ENCODE measurements around the gene KAT6B.
A peak's percentile ranks its signal among the peaks of the same experiment; 100 is the strongest.

KAT6B gene

DNA sequence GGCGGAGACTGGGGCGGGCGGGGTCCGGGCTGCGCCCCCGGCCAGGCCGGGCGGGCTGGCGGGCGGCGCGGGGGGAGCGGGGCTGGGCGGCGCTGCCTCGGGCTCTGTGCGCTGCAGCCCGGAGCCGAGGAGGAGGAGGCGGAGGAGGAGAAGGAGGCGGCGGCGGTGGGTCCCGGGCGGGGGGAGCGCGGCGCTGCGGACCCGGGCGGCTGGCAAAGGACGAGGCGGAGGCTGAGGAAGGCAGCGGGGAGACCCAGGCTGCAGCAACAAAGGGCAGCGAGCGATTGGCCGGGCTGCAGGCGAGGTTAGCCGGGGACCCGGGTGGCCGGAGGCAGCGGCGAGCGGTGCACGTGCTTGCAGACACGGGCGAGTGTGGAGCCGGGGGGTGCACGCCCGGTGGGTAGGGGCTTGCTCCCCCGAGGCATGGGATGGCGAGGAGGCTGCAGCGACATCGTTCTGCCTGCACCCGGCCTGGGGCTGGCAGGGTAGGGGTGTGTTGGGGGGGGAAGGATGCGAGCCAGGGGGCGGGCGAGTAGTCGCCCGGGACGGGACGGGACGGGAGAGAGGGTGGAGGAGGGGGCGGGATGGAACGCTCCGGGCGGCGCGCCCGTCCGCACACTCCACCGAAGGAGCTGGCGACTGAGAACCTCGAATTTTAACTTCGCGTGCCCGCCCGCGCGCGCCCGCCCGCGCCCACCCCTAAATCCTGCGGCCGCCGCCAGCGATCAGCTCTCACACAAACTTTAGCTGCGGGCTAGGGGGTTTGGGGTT, 844 bp upstream of the KAT6B start (continued):
- TF ChIP-seq ZNF837 (tag by site-specific recombination; IDR thresholded peaks at IDR 0.05) (0 out of 2 replicates have a peak, but pooled peaks have one; percentile 74), MYNN (tag by site-specific recombination; IDR thresholded peaks at IDR 0.05; ENCODE audit: borderline replicate concordance) (peak; percentile 40; the same call in 1 of the 2 replicates), OVOL3 (tag by site-specific recombination; IDR thresholded peaks at IDR 0.05) (0 out of 2 replicates have a peak, but pooled peaks have one; percentile 69), ZNF239 (tag by site-specific recombination; IDR thresholded peaks at IDR 0.05) (0 out of 2 replicates have a peak, but pooled peaks have one; percentile 53), ZNF266 (tag by site-specific recombination; IDR thresholded peaks at IDR 0.05; ENCODE audit: low read depth) (peak; percentile 45; the same call in 1 of the 2 replicates), ZNF280D (tag by site-specific recombination; IDR thresholded peaks at IDR 0.05) (peak; percentile 87), TRIM28 (IDR thresholded peaks at IDR 0.05; ENCODE audit: borderline replicate concordance, low read length) (no peak), ZNF658 (tag by site-specific recombination; IDR thresholded peaks at IDR 0.05) (0 out of 2 replicates have a peak, but pooled peaks have one; percentile 42), OSR2 (tag by site-specific recombination; IDR thresholded peaks at IDR 0.05) (no peak), ZNF184 (tag by site-specific recombination; IDR thresholded peaks at IDR 0.05) (peak; percentile 66; the same call in 1 of the 2 replicates), KLF17 (tag by site-specific recombination; IDR thresholded peaks at IDR 0.05) (peak; percentile 98), ZNF701 (tag by site-specific recombination; IDR thresholded peaks at IDR 0.05) (no peak), ZNF785 (tag by site-specific recombination; IDR thresholded peaks at IDR 0.05) (peak; percentile 88), ZNF274 (IDR thresholded peaks at IDR 0.05; ENCODE audit: low read length) (no peak), ZNF274 (tag by site-specific recombination; IDR thresholded peaks at IDR 0.05; ENCODE audit: borderline replicate concordance) (no peak; the same call in 1 of the 2 replicates), ZNF114 (tag by site-specific recombination; IDR thresholded peaks at IDR 0.05) (no peak), ZFP37 (tag by site-specific recombination; IDR thresholded peaks at IDR 0.05) (peak; percentile 76; the same call in 1 of the 2 replicates), ZNF24 (tag by site-specific recombination; IDR thresholded peaks at IDR 0.05) (peak; percentile 79), ZNF391 (tag by site-specific recombination; IDR thresholded peaks at IDR 0.05; ENCODE audit: borderline replicate concordance, low read depth) (peak; percentile 97; the same call in 1 of the 2 replicates), ZNF645 (tag by site-specific recombination; IDR thresholded peaks at IDR 0.05) (no peak), ELK4 (IDR thresholded peaks at IDR 0.05; ENCODE audit: borderline replicate concordance, low read depth, low read length) (no peak), ZNF292 (tag by site-specific recombination; IDR thresholded peaks at IDR 0.05; ENCODE audit: borderline replicate concordance, low read depth) (no peak), GFI1B (tag by site-specific recombination; IDR thresholded peaks at IDR 0.05) (peak; percentile 85), MEIS1 (CRISPR knock-in tag; IDR thresholded peaks at IDR 0.05; ENCODE audit: borderline replicate concordance) (no peak), BCL11B (tag by site-specific recombination; IDR thresholded peaks at IDR 0.05; ENCODE audit: low read depth) (peak; percentile 95)
- TF ChIP-seq, protein P1, sequence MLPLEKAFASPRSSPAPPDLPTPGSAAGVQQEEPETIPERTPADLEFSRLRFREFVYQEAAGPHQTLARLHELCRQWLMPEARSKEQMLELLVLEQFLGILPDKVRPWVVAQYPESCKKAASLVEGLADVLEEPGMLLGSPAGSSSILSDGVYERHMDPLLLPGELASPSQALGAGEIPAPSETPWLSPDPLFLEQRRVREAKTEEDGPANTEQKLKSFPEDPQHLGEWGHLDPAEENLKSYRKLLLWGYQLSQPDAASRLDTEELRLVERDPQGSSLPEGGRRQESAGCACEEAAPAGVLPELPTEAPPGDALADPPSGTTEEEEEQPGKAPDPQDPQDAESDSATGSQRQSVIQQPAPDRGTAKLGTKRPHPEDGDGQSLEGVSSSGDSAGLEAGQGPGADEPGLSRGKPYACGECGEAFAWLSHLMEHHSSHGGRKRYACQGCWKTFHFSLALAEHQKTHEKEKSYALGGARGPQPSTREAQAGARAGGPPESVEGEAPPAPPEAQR (tag by site-specific recombination; IDR thresholded peaks at IDR 0.05), result 0 out of 2 replicates have a peak, but pooled peaks have one; percentile 65
- TF ChIP-seq, protein P2, sequence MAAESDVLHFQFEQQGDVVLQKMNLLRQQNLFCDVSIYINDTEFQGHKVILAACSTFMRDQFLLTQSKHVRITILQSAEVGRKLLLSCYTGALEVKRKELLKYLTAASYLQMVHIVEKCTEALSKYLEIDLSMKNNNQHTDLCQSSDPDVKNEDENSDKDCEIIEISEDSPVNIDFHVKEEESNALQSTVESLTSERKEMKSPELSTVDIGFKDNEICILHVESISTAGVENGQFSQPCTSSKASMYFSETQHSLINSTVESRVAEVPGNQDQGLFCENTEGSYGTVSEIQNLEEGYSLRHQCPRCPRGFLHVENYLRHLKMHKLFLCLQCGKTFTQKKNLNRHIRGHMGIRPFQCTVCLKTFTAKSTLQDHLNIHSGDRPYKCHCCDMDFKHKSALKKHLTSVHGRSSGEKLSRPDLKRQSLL (tag by site-specific recombination; IDR thresholded peaks at IDR 0.05), result 0 out of 2 replicates have a peak, but pooled peaks have one; percentile 44

Data from HEK293 (cell line).